CD8-positive, alpha-beta memory T cell (primary cell): ENCODE results near the gene ZNF554. TPM values are rescaled to one million over a fixed set of nuclear protein-coding genes. Genes with fewer than 3 reads are reported as not detected.

Experiments
- CTCF ChIA-PET: fragments of 350-600 bp; sonication (Branson Sonifier 250); formaldehyde crosslinking; loops from one replicate; lab custom pipeline; 2021; ENCODE audit warnings: antibody characterized with exemption; lab: Charles Lee
- POLR2A ChIA-PET: fragments of 350-600 bp; sonication (Branson Sonifier 250); formaldehyde crosslinking; loops from one replicate; lab custom pipeline; 2021; ENCODE audit warnings: antibody characterized with exemption; lab: Charles Lee
- DNase-seq, 5 donors: peaks; one replicate each; pipeline versions ENCODE4 v3.0.0 to v3.0.0-alpha.2; 2020 to 2022; ENCODE audit warnings: mixed read lengths in 1 of 5
- H3K27ac ChIP-seq: one replicate; pipeline ENCODE4 v1.7.0; 2013; ENCODE audit warnings: low read depth, mild to moderate bottlenecking, low read length, moderate library complexity
- H3K27me3 ChIP-seq: 2 replicates; pipeline ENCODE4 v1.7.0; 2013; ENCODE audit warnings: low read length, mild to moderate bottlenecking; ENCODE audit not compliant: insufficient read depth, poor library complexity, severe bottlenecking
- H3K36me3 ChIP-seq: 2 replicates; pipeline ENCODE4 v1.7.0; 2013; ENCODE audit warnings: mild to moderate bottlenecking, low read length, moderate library complexity; ENCODE audit not compliant: insufficient read depth
- H3K4me1 ChIP-seq: 2 replicates; pipeline ENCODE4 v1.7.0; 2013; ENCODE audit warnings: mild to moderate bottlenecking, low read length, moderate library complexity; ENCODE audit not compliant: insufficient read depth
- H3K4me3 ChIP-seq: 2 replicates; pipeline ENCODE4 v1.7.0; 2013; ENCODE audit warnings: mild to moderate bottlenecking, low read length
- H3K9me3 ChIP-seq: 2 replicates; pipeline ENCODE4 v1.7.0; 2013; ENCODE audit warnings: mild to moderate bottlenecking, low read length
- H3K27ac Mint-ChIP-seq, 8 donors: one replicate each; pipeline ENCODE4 v1.8.0; 2020 to 2021; ENCODE audit warnings: mixed read lengths in 8 of 8, mild to moderate bottlenecking in 6 of 8, inconsistent platforms in 3 of 8, moderate library complexity in 3 of 8
- H3K27me3 Mint-ChIP-seq, 2 donors: one replicate each; pipeline ENCODE4 v1.8.0; 2020 to 2021; ENCODE audit warnings: mixed read lengths in 2 of 2, mild to moderate bottlenecking in 1 of 2, moderate library complexity in 1 of 2
- H3K36me3 Mint-ChIP-seq, 3 donors: one replicate each; pipeline ENCODE4 v1.8.0; 2020 to 2021; ENCODE audit warnings: mixed read lengths in 3 of 3, inconsistent platforms in 1 of 3, mild to moderate bottlenecking in 1 of 3
- H3K4me1 Mint-ChIP-seq, 3 donors: one replicate each; pipeline ENCODE4 v1.8.0; 2020 to 2021; ENCODE audit warnings: mixed read lengths in 3 of 3, inconsistent platforms in 1 of 3, mild to moderate bottlenecking in 1 of 3
- H3K4me3 Mint-ChIP-seq, 7 donors: one replicate each; pipeline ENCODE4 v1.8.0; 2020 to 2021; ENCODE audit warnings: mixed read lengths in 7 of 7, mild to moderate bottlenecking in 6 of 7, moderate library complexity in 4 of 7, inconsistent platforms in 2 of 7
- H3K9me3 Mint-ChIP-seq, 5 donors: one replicate each; pipeline ENCODE4 v1.8.0; 2020 to 2022; ENCODE audit warnings: mixed read lengths in 5 of 5, mild to moderate bottlenecking in 3 of 5, moderate library complexity in 2 of 5, inconsistent platforms in 1 of 5
- polyA plus RNA-seq: library from polyadenylated mRNA; unstranded; fragments of 300-500 nt; fragmentation: Illumina TruSeq; gene quantifications from one replicate; pipeline ENCODE4 v1.2.3, GENCODE V29; 2021
- total RNA-seq, 2 experiments: library from RNA; stranded (reverse); gene quantifications; one replicate each; pipeline ENCODE4 v1.2.3, GENCODE V29; 2021

ZNF554 gene
- total and polyA plus RNA-seq, 3 experiments from 2014 or later: 2.1 to 5.7 (median 2.3) TPM

DNA sequence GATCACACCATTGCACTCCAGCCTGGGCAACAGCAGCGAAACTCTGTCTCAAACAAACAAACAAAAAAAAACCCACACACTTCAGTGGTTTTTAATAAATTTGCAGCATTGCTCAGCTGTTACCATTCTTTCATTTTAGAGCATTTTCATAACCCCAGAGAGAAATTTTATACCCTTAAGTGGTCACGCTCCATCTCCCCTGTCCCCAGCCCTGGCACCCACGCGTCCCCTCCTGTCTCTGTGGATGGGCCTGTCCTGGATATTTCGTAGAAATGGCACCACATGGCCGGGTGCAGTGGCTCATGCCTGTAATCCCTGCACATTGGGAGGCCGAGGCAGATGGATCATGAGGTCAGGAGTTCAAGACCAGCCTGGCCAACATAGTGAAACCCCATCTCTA is 26.5 kb upstream of the ZNF554 start:
- Histone ChIP-seq H3K27ac (no peak overlapping the region), H3K27me3 (no peaks in the 10 kb centered on the region), H3K4me1 (no peaks in the 10 kb centered on the region), H3K9me3 (no peaks in the 10 kb centered on the region), H3K4me3 (no peak overlapping the region), H3K36me3 (no peaks in the 10 kb centered on the region)
- no peaks in the 10 kb centered on the region for H3K27me3 Mint-ChIP-seq
- peaks cover 1 to 6% (median 5%) of the 10 kb centered on the region in 3 donors for H3K4me1 Mint-ChIP-seq
- peaks cover 0 to 48% (median 0%) of the 10 kb centered on the region in 3 donors for H3K36me3 Mint-ChIP-seq
- no peak for DNase-seq
- no peaks in the 10 kb centered on the region for H3K9me3 Mint-ChIP-seq
- no peak overlapping the region for H3K4me3 Mint-ChIP-seq
- POLR2A ChIA-PET: no interaction called here
- CTCF ChIA-PET: no interaction called here
- no peak overlapping the region for H3K27ac Mint-ChIP-seq

DNA sequence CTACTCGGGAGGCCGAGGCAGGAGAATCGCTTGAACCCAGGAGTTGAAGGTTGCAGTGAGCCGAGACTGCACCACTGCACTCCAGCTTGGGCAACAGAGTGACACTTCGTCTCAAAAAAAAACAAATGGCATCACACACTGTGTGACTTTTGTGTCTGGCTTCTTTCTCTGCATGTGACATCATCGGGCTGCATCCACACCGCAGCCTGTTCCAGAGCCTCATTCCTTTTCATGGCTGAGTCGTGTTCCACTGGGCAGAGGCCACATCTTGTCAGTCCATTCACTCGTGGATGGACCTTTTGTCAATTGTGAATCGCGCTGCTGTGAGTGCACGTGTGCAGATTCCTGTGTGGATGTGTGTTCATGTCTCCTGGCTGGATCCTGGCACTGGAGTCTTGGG is 26.1 kb upstream of the ZNF554 start:
- Histone ChIP-seq H3K36me3 (no peaks in the 10 kb centered on the region), H3K9me3 (no peaks in the 10 kb centered on the region), H3K4me1 (no peaks in the 10 kb centered on the region), H3K27me3 (no peaks in the 10 kb centered on the region), H3K4me3 (no peak overlapping the region), H3K27ac (no peak overlapping the region)
- ChIA-PET CTCF (no interaction called here), POLR2A (no interaction called here)
- H3K4me3 Mint-ChIP-seq: no peak overlapping the region
- no peaks in the 10 kb centered on the region for H3K9me3 Mint-ChIP-seq
- no peak overlapping the region for H3K27ac Mint-ChIP-seq
- H3K36me3 Mint-ChIP-seq: peaks cover 0 to 50% (median 0%) of the 10 kb centered on the region in 3 donors
- H3K27me3 Mint-ChIP-seq: no peaks in the 10 kb centered on the region
- peaks cover 1 to 5% (median 5%) of the 10 kb centered on the region in 3 donors for H3K4me1 Mint-ChIP-seq
- no peak for DNase-seq

DNA sequence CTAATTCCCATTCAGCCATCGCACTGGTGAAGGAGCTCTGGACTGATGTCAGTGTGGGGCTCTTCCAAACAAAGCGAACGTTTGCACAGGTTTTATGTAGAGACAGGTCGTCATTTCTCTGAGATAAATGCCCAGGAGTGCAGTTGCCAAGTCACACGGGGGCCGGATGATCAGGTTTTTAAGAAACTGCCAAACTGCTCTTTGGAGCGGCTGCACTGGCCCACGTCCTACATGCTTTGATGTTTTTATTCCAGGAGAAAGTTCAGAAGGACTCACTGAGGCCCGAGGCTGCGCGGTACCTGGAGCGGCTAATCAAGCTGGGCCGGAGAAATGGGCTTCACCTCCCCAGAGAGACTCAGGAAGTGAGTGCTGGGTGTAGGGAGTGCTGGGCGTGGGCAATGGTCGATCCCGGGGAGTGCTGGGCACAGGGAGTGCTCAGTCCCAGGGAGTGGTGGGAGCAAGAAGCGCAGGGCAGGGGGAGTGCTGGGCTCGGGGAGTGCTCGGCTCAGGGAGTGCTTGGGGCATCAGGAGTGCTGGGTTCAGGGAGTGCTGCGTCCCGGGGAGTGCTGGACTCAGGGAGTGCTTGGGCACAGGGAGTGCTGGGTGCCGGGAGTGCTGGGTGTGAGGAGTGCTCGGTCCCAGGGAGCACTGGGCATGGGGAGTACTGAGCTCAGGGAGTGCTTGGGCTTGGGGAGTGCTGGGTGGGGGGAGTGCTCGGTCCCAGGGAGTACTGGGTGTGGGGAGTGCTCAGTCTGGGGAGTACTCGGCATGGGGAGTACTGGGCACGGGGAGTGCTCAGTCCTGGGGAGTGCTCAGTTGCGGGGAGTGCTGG is 23.6 kb upstream of the ZNF554 start:
- ChIA-PET POLR2A (no interaction called here), CTCF (no interaction called here)
- no peaks in the 10 kb centered on the region for H3K36me3 ChIP-seq

DNA sequence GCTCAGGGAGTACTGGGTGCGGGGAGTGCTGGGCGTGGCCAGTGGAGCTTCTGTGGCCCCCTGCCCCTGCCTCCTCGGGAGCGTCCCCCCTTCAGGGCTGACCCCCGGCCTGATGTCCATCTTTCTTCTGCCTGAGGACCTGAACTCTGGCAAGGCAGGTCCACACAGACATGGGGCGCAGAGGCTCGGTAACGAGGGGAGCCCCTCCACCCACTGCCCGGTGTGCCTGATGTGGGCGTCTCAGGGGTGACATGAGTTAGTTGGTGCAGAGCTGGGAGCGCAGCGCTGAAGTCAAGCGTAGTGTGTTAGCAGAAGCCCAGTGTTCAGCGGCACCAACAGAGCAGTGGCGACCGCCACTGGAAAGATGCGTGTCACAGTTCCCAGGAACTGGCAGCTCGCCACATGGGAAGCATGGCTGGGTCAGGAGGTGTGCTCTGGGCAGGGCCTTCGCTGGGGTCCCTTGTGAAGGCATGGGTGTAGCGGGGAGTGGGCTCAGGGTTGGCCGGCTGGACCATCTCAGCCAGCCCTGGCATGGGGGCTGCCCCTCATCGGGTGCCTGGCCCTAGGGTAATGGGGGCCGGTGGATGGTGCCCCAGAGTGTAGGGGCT is 22.9 kb upstream of the ZNF554 start:
- H3K27me3 ChIP-seq: no peaks in the 10 kb centered on the region
- no peak overlapping the region for H3K27ac Mint-ChIP-seq
- ChIA-PET CTCF (no interaction called here), POLR2A (no interaction called here)
- no peaks in the 10 kb centered on the region for H3K27me3 Mint-ChIP-seq
- H3K9me3 ChIP-seq: no peaks in the 10 kb centered on the region
- no peak overlapping the region for H3K4me3 ChIP-seq
- peaks cover 0 to 63% (median 0%) of the 10 kb centered on the region in 3 donors for H3K36me3 Mint-ChIP-seq
- H3K9me3 Mint-ChIP-seq: no peaks in the 10 kb centered on the region
- no peak for DNase-seq
- H3K27ac ChIP-seq: no peak overlapping the region
- H3K36me3 ChIP-seq: no peaks in the 10 kb centered on the region
- H3K4me1 Mint-ChIP-seq: no peaks in the 10 kb centered on the region
- no peak overlapping the region for H3K4me3 Mint-ChIP-seq
- no peaks in the 10 kb centered on the region for H3K4me1 ChIP-seq

More for the DNA sequence above, 23.6 kb upstream of the ZNF554 start:
- no peak overlapping the region for H3K4me3 Mint-ChIP-seq
- no peaks in the 10 kb centered on the region for H3K9me3 Mint-ChIP-seq
- Histone ChIP-seq H3K4me3 (no peak overlapping the region), H3K4me1 (no peaks in the 10 kb centered on the region), H3K9me3 (no peaks in the 10 kb centered on the region), H3K27ac (no peak overlapping the region), H3K27me3 (no peaks in the 10 kb centered on the region)
- peaks cover 0 to 58% (median 0%) of the 10 kb centered on the region in 3 donors for H3K36me3 Mint-ChIP-seq
- peak overlapping the region in 1 of 8 donors; percentile 33 for H3K27ac Mint-ChIP-seq
- DNase-seq: no peak
- no peaks in the 10 kb centered on the region for H3K27me3 Mint-ChIP-seq
- no peaks in the 10 kb centered on the region for H3K4me1 Mint-ChIP-seq

DNA sequence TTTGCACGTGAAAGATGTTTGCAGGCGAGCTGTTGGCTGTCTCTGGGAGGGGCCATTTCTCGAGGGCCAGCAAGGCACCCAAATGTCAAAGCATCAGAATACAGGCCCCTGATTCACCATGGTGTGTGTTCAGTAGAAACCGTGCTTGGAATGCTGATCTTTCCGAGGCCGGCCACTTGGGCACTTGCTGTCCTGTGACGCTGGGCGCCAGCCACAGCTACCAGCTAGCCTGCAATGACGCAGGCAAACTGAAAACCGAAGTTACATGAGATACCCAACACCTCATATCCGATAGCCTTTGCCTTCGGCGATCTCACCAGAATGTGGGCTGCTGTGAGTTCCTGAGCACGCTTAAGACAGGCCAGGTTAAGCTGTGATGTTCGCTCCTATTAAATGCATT is 22.4 kb upstream of the ZNF554 start:
- no peak for DNase-seq
- H3K27me3 Mint-ChIP-seq: no peaks in the 10 kb centered on the region
- no peaks in the 10 kb centered on the region for H3K36me3 ChIP-seq
- H3K4me1 Mint-ChIP-seq: no peaks in the 10 kb centered on the region
- H3K4me1 ChIP-seq: no peaks in the 10 kb centered on the region
- no peaks in the 10 kb centered on the region for H3K9me3 ChIP-seq
- H3K27ac ChIP-seq: no peak overlapping the region
- H3K27me3 ChIP-seq: no peaks in the 10 kb centered on the region
- H3K9me3 Mint-ChIP-seq: no peaks in the 10 kb centered on the region
- peak overlapping the region in 1 of 8 donors; percentile 10 for H3K27ac Mint-ChIP-seq
- ChIA-PET POLR2A (no interaction called here), CTCF (no interaction called here)
- H3K4me3 Mint-ChIP-seq: no peak overlapping the region
- H3K4me3 ChIP-seq: no peak overlapping the region
- peaks cover 0 to 61% (median 1%) of the 10 kb centered on the region in 3 donors for H3K36me3 Mint-ChIP-seq

DNA sequence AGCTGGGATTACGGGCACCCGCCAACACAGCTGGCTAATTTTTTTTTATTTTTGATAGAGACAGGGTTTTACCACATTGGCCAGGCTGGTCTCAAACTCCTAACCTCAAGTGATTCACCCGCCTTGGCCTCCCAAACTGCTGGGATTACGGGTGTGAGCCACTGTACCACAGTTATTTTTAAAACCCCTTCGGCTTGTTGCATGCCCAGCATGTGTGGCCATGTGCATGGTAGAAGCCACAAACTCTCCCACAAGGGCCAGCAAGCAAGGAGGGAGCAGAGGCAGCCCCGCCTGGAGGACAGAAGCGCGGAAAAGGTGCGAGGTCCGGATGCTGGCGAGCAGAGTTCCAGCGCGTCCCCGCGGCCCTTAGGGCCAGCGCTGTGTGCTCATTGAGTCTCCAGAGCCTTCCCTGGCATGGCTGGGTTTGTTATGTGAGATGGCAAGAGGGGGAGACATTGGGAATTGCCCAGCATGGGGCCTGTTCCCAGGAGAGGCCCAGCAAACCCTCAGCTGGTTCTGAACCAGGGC is 21.4 kb upstream of the ZNF554 start:
- Mint-ChIP-seq H3K4me3 (no peak overlapping the region), H3K9me3 (no peaks in the 10 kb centered on the region), H3K27me3 (peaks cover 0 to 2% of the 10 kb centered on the region in 2 donors), H3K27ac (no peak overlapping the region), H3K36me3 (peaks cover 0 to 65% (median 6%) of the 10 kb centered on the region in 3 donors), H3K4me1 (peaks cover 0 to 5% (median 0%) of the 10 kb centered on the region in 3 donors)
- no peak overlapping the region for H3K27ac ChIP-seq
- no peaks in the 10 kb centered on the region for H3K36me3 ChIP-seq
- ChIA-PET POLR2A (no interaction called here), CTCF (interaction anchor here (0.8 kb wide), 1 partner anchor 9 kb away, joined by 3 read pairs; no protein-coding TSS in a partner anchor)
- H3K4me3 ChIP-seq: no peak overlapping the region
- no peak for DNase-seq
- no peaks in the 10 kb centered on the region for H3K9me3 ChIP-seq
- H3K4me1 ChIP-seq: no peaks in the 10 kb centered on the region
- no peaks in the 10 kb centered on the region for H3K27me3 ChIP-seq

DNA sequence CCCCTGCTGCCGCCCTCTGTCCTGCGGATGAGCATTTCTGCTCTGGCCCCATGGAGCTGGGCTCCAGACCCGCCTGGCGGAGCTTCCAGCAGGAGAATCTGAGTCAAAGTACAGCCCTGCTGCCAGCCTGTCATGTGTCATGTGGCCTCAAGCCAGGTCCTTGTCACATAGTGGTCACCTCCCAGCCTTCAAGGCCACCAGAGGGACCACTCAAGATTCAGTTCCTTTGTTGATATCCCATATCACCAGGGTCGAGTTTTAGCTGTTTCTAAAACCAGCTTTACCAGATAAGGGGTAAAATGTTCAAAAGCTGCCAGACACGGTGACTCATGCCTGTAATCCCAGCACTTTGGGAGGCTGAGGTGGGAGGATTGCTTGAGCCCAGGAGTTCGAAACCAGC is 20.9 kb upstream of the ZNF554 start:
- Mint-ChIP-seq H3K4me1 (peaks cover 0 to 5% (median 0%) of the 10 kb centered on the region in 3 donors), H3K36me3 (peaks cover 0 to 64% (median 6%) of the 10 kb centered on the region in 3 donors), H3K27me3 (peaks cover 0 to 2% of the 10 kb centered on the region in 2 donors), H3K27ac (no peak overlapping the region), H3K9me3 (no peaks in the 10 kb centered on the region), H3K4me3 (no peak overlapping the region)
- CTCF ChIA-PET: no interaction called here
- Histone ChIP-seq H3K9me3 (no peaks in the 10 kb centered on the region), H3K27me3 (no peaks in the 10 kb centered on the region), H3K36me3 (no peaks in the 10 kb centered on the region), H3K4me3 (no peak overlapping the region), H3K27ac (no peak overlapping the region), H3K4me1 (no peaks in the 10 kb centered on the region)
- POLR2A ChIA-PET: no interaction called here
- DNase-seq: no peak
